ENCODE results near the gene GAPT. TPM values are rescaled to one million over a fixed set of nuclear protein-coding genes. Genes with fewer than 3 reads are reported as not detected.

The GAPT gene
- total RNA-seq, 4 donors from 2014 or later = 2.1 TPM; not detected in 3

GRCh38 chr5:58499941-58500340, 8.7 kb downstream of the GAPT start:
- Histone ChIP-seq H3K4me3 (no peak overlapping the region), H3K9me3 (no peaks in the 10 kb centered on the region), H3K27ac (no peak overlapping the region), H3K27me3 (no peaks in the 10 kb centered on the region), H3K36me3 (no peaks in the 10 kb centered on the region), H3K4me1 (peaks cover 0 to 7% (median 0%) of the 10 kb centered on the region in 4 donors)
- TF ChIP-seq, protein P1, sequence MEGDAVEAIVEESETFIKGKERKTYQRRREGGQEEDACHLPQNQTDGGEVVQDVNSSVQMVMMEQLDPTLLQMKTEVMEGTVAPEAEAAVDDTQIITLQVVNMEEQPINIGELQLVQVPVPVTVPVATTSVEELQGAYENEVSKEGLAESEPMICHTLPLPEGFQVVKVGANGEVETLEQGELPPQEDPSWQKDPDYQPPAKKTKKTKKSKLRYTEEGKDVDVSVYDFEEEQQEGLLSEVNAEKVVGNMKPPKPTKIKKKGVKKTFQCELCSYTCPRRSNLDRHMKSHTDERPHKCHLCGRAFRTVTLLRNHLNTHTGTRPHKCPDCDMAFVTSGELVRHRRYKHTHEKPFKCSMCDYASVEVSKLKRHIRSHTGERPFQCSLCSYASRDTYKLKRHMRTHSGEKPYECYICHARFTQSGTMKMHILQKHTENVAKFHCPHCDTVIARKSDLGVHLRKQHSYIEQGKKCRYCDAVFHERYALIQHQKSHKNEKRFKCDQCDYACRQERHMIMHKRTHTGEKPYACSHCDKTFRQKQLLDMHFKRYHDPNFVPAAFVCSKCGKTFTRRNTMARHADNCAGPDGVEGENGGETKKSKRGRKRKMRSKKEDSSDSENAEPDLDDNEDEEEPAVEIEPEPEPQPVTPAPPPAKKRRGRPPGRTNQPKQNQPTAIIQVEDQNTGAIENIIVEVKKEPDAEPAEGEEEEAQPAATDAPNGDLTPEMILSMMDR (IDR thresholded peaks at IDR 0.05) = no peak
- no peak for TF ChIP-seq POLR2A (IDR thresholded peaks at IDR 0.05)
- no peak for DNase-seq (ENCODE audit: low spot score in 2 of 2)
- 40 to 41% methylated on average over 2 of the region's 2 CpGs for WGBS, 2 donors

- H3K27me3 ChIP-seq = no peaks in the 10 kb centered on the region
- H3K4me1 ChIP-seq = peaks cover 0 to 7% (median 0%) of the 10 kb centered on the region in 4 donors
- no peak for TF ChIP-seq POLR2A (IDR thresholded peaks at IDR 0.05)
- no peak for TF ChIP-seq EP300 (IDR thresholded peaks at IDR 0.05)
- TF ChIP-seq, protein P1 (IDR thresholded peaks at IDR 0.05) = no peak
- no peaks in the 10 kb centered on the region for H3K9me3 ChIP-seq
- 80 to 87% methylated on average over 2 of the region's 2 CpGs for WGBS, 2 donors
- H3K36me3 ChIP-seq = no peaks in the 10 kb centered on the region
- no peak for DNase-seq (ENCODE audit: low spot score in 2 of 2)
- no peak overlapping the region for H3K4me3 ChIP-seq
- H3K27ac ChIP-seq = no peak overlapping the region
Measured at GRCh38 chr5:58501778-58502417, 10.7 kb downstream of the GAPT start.

DNA sequence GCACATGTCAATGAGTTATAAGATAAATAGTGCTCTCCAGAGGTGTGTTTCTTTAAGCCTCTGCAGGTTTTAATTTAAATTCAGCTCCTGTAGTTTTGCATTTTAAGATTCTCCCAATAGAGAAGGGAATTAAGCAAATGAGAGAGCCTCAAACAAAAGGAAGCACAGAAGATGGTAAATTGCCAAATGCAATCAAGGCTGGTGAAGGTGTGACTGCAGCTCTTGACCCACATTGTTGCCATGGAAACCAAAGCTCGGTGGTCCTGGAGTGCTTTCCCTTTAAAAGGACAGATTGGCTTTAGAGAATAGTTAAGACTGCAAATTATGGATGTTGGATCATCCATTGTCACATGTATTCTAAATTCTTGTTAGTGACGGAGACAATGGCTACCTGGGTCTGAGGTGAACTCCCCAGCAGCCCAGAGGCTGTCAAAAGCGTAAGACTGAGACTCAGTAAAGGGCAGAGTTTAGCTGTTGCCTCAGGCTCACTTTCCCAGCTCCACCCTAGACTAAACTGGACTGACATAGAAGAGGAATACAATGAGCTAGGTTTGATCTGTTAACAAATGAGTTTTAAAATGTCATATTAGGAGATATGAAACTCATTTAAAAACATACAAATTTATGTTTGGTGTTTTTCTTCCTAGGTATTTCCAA, 12.3 kb downstream of the GAPT start:
- Histone ChIP-seq H3K27ac (no peak overlapping the region), H3K27me3 (no peaks in the 10 kb centered on the region), H3K36me3 (no peaks in the 10 kb centered on the region), H3K9me3 (no peaks in the 10 kb centered on the region), H3K4me1 (peaks cover 0 to 7% (median 0%) of the 10 kb centered on the region in 4 donors), H3K4me3 (no peak overlapping the region)
- DNase-seq (ENCODE audit: low spot score in 2 of 2) = no peak
- WGBS, 2 donors = 59 to 60% methylated on average over 3 of the region's 3 CpGs
- TF ChIP-seq EP300 (IDR thresholded peaks at IDR 0.05) (no peak), POLR2A (IDR thresholded peaks at IDR 0.05) (no peak)
- TF ChIP-seq, protein P1 (IDR thresholded peaks at IDR 0.05) = no peak

- Histone ChIP-seq H3K27ac (no peak overlapping the region), H3K36me3 (no peaks in the 10 kb centered on the region), H3K4me1 (peaks cover 0 to 3% (median 0%) of the 10 kb centered on the region in 4 donors), H3K4me3 (no peak overlapping the region), H3K27me3 (no peaks in the 10 kb centered on the region), H3K9me3 (no peaks in the 10 kb centered on the region)
- no peak for DNase-seq (ENCODE audit: low spot score in 2 of 2)
- TF ChIP-seq, protein P1 (IDR thresholded peaks at IDR 0.05) = no peak
- TF ChIP-seq POLR2A (IDR thresholded peaks at IDR 0.05) = no peak
- TF ChIP-seq EP300 (IDR thresholded peaks at IDR 0.05) = no peak
- WGBS, 2 donors = 69 to 70% methylated on average over 3 of the region's 3 CpGs
Measured at GRCh38 chr5:58504766-58505165, 13.5 kb downstream of the GAPT start.

DNA sequence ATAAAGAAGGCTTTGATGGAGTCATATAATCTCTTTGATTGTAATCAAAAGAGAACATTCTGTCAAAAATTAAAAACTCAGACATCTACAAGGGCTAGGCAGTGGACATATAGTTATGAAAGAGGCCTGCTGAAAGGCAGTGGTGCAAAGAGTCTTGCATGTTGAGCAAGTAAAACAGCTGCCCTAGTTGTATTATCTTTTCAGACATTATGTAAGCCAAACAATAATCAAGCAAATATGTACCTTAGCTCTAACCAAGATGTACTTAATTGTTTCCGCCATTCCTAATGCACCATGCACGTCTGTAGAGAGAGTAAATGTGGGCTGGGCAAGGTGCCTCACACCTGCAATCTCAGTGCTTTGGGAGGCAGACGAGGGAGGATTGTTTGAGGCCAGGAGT, 14.3 kb downstream of the GAPT start:
- TF ChIP-seq EP300 (IDR thresholded peaks at IDR 0.05) (no peak), POLR2A (IDR thresholded peaks at IDR 0.05) (no peak)
- TF ChIP-seq, protein P1 (IDR thresholded peaks at IDR 0.05) = no peak
- no peaks in the 10 kb centered on the region for H3K4me1 ChIP-seq
- no peak for DNase-seq (ENCODE audit: low spot score in 2 of 2)
- no peaks in the 10 kb centered on the region for H3K27me3 ChIP-seq
- no peak overlapping the region for H3K4me3 ChIP-seq
- no peak overlapping the region for H3K27ac ChIP-seq
- H3K36me3 ChIP-seq = no peaks in the 10 kb centered on the region
- 76 to 77% methylated on average over 3 of the region's 3 CpGs for WGBS, 2 donors
- no peaks in the 10 kb centered on the region for H3K9me3 ChIP-seq

All from tibial nerve (tissue), 4 donors.